Measurements from ENCODE around the gene GNL3. TPM values are rescaled to one million over a fixed set of nuclear protein-coding genes. Genes with fewer than 3 reads are reported as not detected.

GNL3 gene
- total RNA-seq, 2 experiments from 2014 or later, result 182 to 220 TPM

GRCh38 chr3:52651592-52651991, 34.2 kb upstream of the GNL3 start:
- H2AFZ ChIP-seq (ENCODE audit: low read length), result no peak overlapping the region
- CTCF ChIA-PET (ENCODE audit: unreplicated experiment), result interaction anchor here (0.5 kb wide), 1 partner anchor 22 kb away, joined by 3 read pairs; no protein-coding TSS in a partner anchor
- no peak overlapping the region for H3K27ac ChIP-seq (ENCODE audit: low read depth, low read length, poor library complexity, severe bottlenecking)
- H3K9me3 ChIP-seq (ENCODE audit: low read length), result no peaks in the 10 kb centered on the region
- POLR2A ChIA-PET, result interaction anchor here (0.7 to 1.3 kb wide), 4 partner anchors 26 to 325 kb away, joined by 3 to 4 read pairs (median 3); partner anchors contain the start of genes GLT8D1 and SPCS1
- no peaks in the 10 kb centered on the region for H3K79me2 ChIP-seq (ENCODE audit: insufficient read depth, low read depth, low read length)
- no peak overlapping the region for H3K4me3 ChIP-seq (ENCODE audit: low read depth, low read length, poor library complexity, severe bottlenecking)
- H3K4me2 ChIP-seq (ENCODE audit: low read length), result no peak overlapping the region
- TF ChIP-seq EZH2phosphoT487 (IDR thresholded peaks at IDR 0.05; ENCODE audit: borderline replicate concordance, low read depth, low read length), result no peak
- TF ChIP-seq, protein P1, sequence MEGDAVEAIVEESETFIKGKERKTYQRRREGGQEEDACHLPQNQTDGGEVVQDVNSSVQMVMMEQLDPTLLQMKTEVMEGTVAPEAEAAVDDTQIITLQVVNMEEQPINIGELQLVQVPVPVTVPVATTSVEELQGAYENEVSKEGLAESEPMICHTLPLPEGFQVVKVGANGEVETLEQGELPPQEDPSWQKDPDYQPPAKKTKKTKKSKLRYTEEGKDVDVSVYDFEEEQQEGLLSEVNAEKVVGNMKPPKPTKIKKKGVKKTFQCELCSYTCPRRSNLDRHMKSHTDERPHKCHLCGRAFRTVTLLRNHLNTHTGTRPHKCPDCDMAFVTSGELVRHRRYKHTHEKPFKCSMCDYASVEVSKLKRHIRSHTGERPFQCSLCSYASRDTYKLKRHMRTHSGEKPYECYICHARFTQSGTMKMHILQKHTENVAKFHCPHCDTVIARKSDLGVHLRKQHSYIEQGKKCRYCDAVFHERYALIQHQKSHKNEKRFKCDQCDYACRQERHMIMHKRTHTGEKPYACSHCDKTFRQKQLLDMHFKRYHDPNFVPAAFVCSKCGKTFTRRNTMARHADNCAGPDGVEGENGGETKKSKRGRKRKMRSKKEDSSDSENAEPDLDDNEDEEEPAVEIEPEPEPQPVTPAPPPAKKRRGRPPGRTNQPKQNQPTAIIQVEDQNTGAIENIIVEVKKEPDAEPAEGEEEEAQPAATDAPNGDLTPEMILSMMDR (conservative IDR thresholded peaks at IDR 0.05; ENCODE audit: low read length), result no peak
- H4K20me1 ChIP-seq (ENCODE audit: insufficient read depth, low read length), result no peaks in the 10 kb centered on the region
- H3K4me1 ChIP-seq (ENCODE audit: insufficient read depth, low read length, poor library complexity, severe bottlenecking), result peaks cover 3% of the 10 kb centered on the region
- peaks cover 93% of the 10 kb centered on the region for H3K36me3 ChIP-seq (ENCODE audit: insufficient read depth, low read length)
- H3K9me2 ChIP-seq (ENCODE audit: insufficient read depth, low read length), result no peaks in the 10 kb centered on the region
- DNase-seq (ENCODE audit: low spot score), result no peak
- BruUV-seq (replicated peaks), result no TSS peak
- intact Hi-C loops (cut with micrococcal nuclease; ENCODE audit: unreplicated experiment), result no loop called here

- H4K20me1 ChIP-seq (ENCODE audit: insufficient read depth, low read length), result no peaks in the 10 kb centered on the region
- peaks cover 3% of the 10 kb centered on the region for H3K4me1 ChIP-seq (ENCODE audit: insufficient read depth, low read length, poor library complexity, severe bottlenecking)
- ChIA-PET POLR2A (no interaction called here), CTCF (ENCODE audit: unreplicated experiment) (no interaction called here)
- no peak for DNase-seq (ENCODE audit: low spot score)
- intact Hi-C loops (cut with micrococcal nuclease; ENCODE audit: unreplicated experiment), result no loop called here
- no peak overlapping the region for H3K4me2 ChIP-seq (ENCODE audit: low read length)
- BruUV-seq (replicated peaks), result no TSS peak
- TF ChIP-seq, protein P1 (conservative IDR thresholded peaks at IDR 0.05; ENCODE audit: low read length), result no peak
- TF ChIP-seq EZH2phosphoT487 (IDR thresholded peaks at IDR 0.05; ENCODE audit: borderline replicate concordance, low read depth, low read length), result no peak
- no peaks in the 10 kb centered on the region for H3K9me3 ChIP-seq (ENCODE audit: low read length)
- no peak overlapping the region for H3K4me3 ChIP-seq (ENCODE audit: low read depth, low read length, poor library complexity, severe bottlenecking)
- peaks cover 93% of the 10 kb centered on the region for H3K36me3 ChIP-seq (ENCODE audit: insufficient read depth, low read length)
- no peaks in the 10 kb centered on the region for H3K9me2 ChIP-seq (ENCODE audit: insufficient read depth, low read length)
- no peak overlapping the region for H3K27ac ChIP-seq (ENCODE audit: low read depth, low read length, poor library complexity, severe bottlenecking)
- H3K79me2 ChIP-seq (ENCODE audit: insufficient read depth, low read depth, low read length), result no peaks in the 10 kb centered on the region
- no peak overlapping the region for H2AFZ ChIP-seq (ENCODE audit: low read length)
Observed at GRCh38 chr3:52655895-52656294, 29.9 kb upstream of the GNL3 start.

GRCh38 chr3:52660046-52660445, 25.8 kb upstream of the GNL3 start:
- DNase-seq (ENCODE audit: low spot score), result no peak
- POLR2A ChIA-PET, result no interaction called here
- BruUV-seq (replicated peaks), result no TSS peak
- CTCF ChIA-PET (ENCODE audit: unreplicated experiment), result no interaction called here
- intact Hi-C loops (cut with micrococcal nuclease; ENCODE audit: unreplicated experiment), result no loop called here
- no peak for TF ChIP-seq EZH2phosphoT487 (IDR thresholded peaks at IDR 0.05; ENCODE audit: borderline replicate concordance, low read depth, low read length)
- TF ChIP-seq, protein P1 (conservative IDR thresholded peaks at IDR 0.05; ENCODE audit: low read length), result no peak
- H3K79me2 ChIP-seq (ENCODE audit: insufficient read depth, low read depth, low read length), result no peaks in the 10 kb centered on the region
- no peak overlapping the region for H3K4me3 ChIP-seq (ENCODE audit: low read depth, low read length, poor library complexity, severe bottlenecking)
- H2AFZ ChIP-seq (ENCODE audit: low read length), result no peak overlapping the region
- H3K4me2 ChIP-seq (ENCODE audit: low read length), result no peak overlapping the region
- peaks cover 98% of the 10 kb centered on the region for H3K36me3 ChIP-seq (ENCODE audit: insufficient read depth, low read length)
- H3K9me3 ChIP-seq (ENCODE audit: low read length), result no peaks in the 10 kb centered on the region
- peaks cover 3% of the 10 kb centered on the region for H3K4me1 ChIP-seq (ENCODE audit: insufficient read depth, low read length, poor library complexity, severe bottlenecking)
- H4K20me1 ChIP-seq (ENCODE audit: insufficient read depth, low read length), result no peaks in the 10 kb centered on the region
- no peaks in the 10 kb centered on the region for H3K9me2 ChIP-seq (ENCODE audit: insufficient read depth, low read length)
- no peak overlapping the region for H3K27ac ChIP-seq (ENCODE audit: low read depth, low read length, poor library complexity, severe bottlenecking)

Measured in OCI-LY7 (cell line).